Epithelial cell of esophagus (primary cell): ENCODE measurements around the gene SDC4.

Experiments
- DNase-seq: peaks from one replicate; pipeline ENCODE4 v3.0.0; 2010; ENCODE audit warnings: low read depth
- H3K4me3 ChIP-seq: 2 replicates; pipeline ENCODE4 v1.5.1; 2011; ENCODE audit warnings: mild to moderate bottlenecking, low read length, control low read depth
- TF ChIP-seq, protein P1 (sequence below): IDR thresholded peaks from 2 replicates; pipeline ENCODE4 v1.5.1; 2011; ENCODE audit warnings: low read depth, mild to moderate bottlenecking, low read length, control low read depth, inconsistent platforms; ENCODE audit not compliant: insufficient read depth; ENCODE audit errors: missing control alignments

The SDC4 gene

GRCh38 chr20:45366192-45366591 lies 18.0 kb upstream of the SDC4 start:
- DNase-seq = no peak
- TF ChIP-seq, protein P1, sequence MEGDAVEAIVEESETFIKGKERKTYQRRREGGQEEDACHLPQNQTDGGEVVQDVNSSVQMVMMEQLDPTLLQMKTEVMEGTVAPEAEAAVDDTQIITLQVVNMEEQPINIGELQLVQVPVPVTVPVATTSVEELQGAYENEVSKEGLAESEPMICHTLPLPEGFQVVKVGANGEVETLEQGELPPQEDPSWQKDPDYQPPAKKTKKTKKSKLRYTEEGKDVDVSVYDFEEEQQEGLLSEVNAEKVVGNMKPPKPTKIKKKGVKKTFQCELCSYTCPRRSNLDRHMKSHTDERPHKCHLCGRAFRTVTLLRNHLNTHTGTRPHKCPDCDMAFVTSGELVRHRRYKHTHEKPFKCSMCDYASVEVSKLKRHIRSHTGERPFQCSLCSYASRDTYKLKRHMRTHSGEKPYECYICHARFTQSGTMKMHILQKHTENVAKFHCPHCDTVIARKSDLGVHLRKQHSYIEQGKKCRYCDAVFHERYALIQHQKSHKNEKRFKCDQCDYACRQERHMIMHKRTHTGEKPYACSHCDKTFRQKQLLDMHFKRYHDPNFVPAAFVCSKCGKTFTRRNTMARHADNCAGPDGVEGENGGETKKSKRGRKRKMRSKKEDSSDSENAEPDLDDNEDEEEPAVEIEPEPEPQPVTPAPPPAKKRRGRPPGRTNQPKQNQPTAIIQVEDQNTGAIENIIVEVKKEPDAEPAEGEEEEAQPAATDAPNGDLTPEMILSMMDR = no peak
- no peak overlapping the region for H3K4me3 ChIP-seq

DNA sequence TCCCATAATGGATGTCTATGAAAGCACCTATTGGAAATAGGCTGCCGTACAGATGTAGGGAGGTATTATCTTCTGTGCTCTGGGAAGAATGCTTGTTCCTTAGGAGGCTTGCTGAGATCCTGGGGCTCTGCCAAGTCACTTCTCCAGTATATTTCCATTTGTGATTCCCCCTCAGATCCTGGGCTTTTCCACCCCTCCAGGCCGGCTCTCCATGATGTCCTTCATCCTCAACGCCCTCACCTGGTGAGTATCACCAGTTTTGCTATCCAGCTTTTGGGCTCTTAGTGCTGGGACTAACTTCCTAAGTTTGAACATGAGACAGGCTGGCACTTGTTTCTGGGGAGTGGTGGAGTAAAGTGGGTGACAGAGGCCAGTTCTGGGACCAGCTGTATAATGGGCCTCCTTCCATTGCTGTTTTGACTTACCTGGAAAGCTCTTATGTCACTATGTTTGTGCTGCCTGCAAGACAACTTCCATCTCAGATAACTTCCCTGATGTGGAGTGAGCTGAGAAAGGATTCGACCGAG lies 17.3 kb upstream of the SDC4 start:
- DNase-seq = no peak
- TF ChIP-seq, protein P1 = no peak
- H3K4me3 ChIP-seq = no peak overlapping the region

- DNase-seq = no peak
- TF ChIP-seq, protein P1 = no peak
- H3K4me3 ChIP-seq = peak overlapping the region; percentile 83
Observed at GRCh38 chr20:45363611-45364492, 15.6 kb upstream of the SDC4 start.

- TF ChIP-seq, protein P1 = peak; percentile 84
- peak; percentile 98 for DNase-seq
- H3K4me3 ChIP-seq = peak within 1 kb of the TSS; percentile 83
Observed at GRCh38 chr20:45362804-45363610, 14.8 kb upstream of the SDC4 start, which contains the start of gene SYS1. SYS1 (plus strand) TSS chr20:45363156; CDS start chr20:45363532, 376 bp downstream.

DNA sequence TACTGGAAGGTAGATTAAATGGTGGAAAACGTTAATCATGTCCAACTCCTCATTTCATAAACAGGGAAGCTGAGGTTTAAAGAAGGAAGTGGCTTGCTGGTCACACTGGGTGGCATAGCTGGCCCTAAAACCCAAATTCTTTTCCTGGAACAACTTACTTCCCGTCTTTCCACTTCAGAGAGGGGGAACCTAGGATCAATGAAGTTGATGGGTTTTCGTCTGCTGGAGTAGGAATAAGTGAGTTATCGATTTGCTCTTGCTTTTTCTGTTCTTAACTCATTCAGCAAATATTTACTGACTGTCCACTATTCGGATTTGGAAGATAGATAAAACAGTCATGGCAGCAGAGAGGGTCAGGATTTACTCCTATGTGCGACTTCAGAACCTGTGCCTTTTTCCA lies 13.6 kb upstream of the SDC4 start:
- TF ChIP-seq, protein P1 = no peak
- no peak for DNase-seq
- no peak overlapping the region for H3K4me3 ChIP-seq

DNA sequence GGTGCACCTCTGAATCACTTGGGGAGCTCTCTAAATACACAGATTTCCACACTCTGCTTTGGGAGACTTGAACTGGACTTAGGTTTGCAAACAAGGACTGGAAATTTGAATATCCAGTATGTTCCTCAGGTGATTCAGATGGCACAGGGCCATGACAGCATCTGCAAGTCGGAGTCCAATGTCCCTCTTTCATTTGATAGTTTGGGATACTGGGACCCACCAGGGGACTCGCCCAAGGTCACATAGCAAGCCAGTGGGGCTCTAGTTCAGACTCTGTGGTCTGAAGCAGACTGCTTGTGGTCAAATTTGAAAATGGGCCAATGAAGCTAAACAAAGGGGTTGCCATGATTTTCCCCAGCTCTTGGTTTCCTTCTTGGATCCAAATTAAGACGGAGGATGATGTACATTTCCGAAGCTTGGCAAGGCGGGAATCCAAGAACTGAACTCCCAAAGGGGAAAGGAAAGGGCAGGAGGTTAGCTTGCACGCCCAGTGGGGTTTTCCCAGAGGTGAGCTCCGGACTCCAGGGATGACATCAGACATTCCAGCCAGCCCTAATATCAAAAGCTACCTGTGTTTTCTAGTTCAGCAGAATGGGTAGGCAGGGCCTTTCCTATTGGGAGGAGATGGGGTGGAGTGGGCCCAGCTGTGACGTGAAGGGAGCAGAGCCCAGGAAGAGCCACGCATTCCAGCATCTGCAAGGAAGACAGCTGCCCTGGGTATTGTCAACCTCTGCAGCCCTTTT lies 11.4 kb upstream of the SDC4 start:
- H3K4me3 ChIP-seq = no peak overlapping the region
- DNase-seq = peak; percentile 87
- TF ChIP-seq, protein P1 = no peak
